ENCODE data around the gene ADGRG6.

DNA sequence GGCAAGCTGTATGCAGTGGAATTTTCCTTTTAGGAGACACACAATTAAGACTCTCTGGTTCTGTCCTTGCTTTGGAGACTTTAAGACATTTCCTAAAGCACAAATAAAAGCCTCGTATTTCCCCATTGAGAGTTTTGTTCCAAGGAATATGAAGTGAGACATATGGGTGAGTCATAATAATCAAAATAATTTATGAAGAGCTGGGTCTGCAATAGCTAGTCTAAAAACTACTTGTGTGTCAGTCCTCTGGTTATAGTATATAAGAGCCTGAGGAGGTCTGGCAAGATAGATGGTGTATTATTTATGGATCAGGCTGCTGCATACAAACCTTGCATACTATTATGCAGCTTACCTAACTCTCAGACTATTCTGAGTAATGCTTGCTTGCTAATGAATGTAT, 142.6 kb downstream of the ADGRG6 start:
- TF ChIP-seq, protein P1, sequence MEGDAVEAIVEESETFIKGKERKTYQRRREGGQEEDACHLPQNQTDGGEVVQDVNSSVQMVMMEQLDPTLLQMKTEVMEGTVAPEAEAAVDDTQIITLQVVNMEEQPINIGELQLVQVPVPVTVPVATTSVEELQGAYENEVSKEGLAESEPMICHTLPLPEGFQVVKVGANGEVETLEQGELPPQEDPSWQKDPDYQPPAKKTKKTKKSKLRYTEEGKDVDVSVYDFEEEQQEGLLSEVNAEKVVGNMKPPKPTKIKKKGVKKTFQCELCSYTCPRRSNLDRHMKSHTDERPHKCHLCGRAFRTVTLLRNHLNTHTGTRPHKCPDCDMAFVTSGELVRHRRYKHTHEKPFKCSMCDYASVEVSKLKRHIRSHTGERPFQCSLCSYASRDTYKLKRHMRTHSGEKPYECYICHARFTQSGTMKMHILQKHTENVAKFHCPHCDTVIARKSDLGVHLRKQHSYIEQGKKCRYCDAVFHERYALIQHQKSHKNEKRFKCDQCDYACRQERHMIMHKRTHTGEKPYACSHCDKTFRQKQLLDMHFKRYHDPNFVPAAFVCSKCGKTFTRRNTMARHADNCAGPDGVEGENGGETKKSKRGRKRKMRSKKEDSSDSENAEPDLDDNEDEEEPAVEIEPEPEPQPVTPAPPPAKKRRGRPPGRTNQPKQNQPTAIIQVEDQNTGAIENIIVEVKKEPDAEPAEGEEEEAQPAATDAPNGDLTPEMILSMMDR (IDR thresholded peaks at IDR 0.05) = no peak
- TF ChIP-seq POLR2A (IDR thresholded peaks at IDR 0.05) = no peak
- no peak for TF ChIP-seq POLR2AphosphoS5 (IDR thresholded peaks at IDR 0.05)
